Measurements from ENCODE around the gene GALNT10. TPM values are rescaled to one million over a fixed set of nuclear protein-coding genes. Genes with fewer than 3 reads are reported as not detected.
A peak's percentile ranks its signal among the peaks of the same experiment; 100 is the strongest.

The GALNT10 gene
- 56.3 and 78.9 TPM in 2 replicates for polyA plus RNA-seq (2012; rRNA removed)
- polyA plus RNA-seq (2012; cell fraction: cytosol; rRNA removed) = 45.8 and 54.1 TPM in 2 replicates
- polyA plus RNA-seq (2012; cell fraction: nucleus; rRNA removed) = 43.7 and 69.2 TPM in 2 replicates

DNA sequence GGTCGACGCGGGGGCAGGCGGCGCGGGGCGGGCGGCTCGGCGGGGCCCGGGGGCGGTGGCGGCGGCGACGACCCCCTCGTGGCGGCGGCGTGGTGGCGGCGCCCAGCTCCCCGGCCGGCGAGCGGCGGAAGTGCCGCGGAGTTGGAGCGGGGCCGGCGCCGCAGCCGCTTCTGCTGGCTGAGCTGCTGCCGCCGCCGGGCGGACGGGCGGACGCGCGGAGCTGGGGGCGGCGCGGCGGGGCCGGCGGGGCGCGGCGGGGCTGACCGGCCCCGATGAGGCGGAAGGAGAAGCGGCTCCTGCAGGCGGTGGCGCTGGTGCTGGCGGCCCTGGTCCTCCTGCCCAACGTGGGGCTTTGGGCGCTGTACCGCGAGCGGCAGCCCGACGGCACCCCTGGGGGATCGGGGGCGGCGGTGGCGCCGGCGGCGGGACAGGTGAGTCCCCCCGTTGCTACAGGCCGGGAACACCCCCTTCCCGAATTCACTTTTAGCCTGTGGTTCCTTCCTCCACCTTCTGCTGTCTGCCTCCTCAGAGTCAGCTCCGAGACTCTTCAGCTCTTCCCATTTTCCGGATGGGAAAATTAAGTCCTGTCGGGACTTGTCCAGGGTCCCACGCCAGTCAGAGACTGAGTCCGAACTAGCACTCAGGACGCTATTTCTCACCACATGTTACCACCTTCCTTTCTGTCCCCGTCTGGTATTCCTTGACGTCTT lies at the start of gene GALNT10:
Gene GALNT10 (plus strand): TSS at position 139 of the 710 bp plus-strand sequence. CDS start 134 bp downstream, at position 273.
- Histone ChIP-seq H3K4me1 (ENCODE audit: control insufficient read depth in 1 of 2, insufficient read depth in 2 of 2, low read depth in 1 of 2, low read length in 1 of 2) (peaks cover 17 to 34% of the 10 kb centered on the region in 2 experiments; a peak in 3 of 4 replicates), H3K27me3 (ENCODE audit: insufficient read depth) (no peaks in the 10 kb centered on the region), H3K36me3 (replicated peaks in 1 of 2; ENCODE audit: control insufficient read depth in 1 of 2, insufficient read depth in 2 of 2, low read length in 1 of 2) (peaks cover 0 to 8% of the 10 kb centered on the region in 2 experiments), H3K9me3 (no peaks in the 10 kb centered on the region), H3K9me2 (no peaks in the 10 kb centered on the region), H3K27ac (ENCODE audit: low read depth in 2 of 2, low read length in 1 of 2) (peak within 1 kb of the TSS; percentile 55 to 72), H3K4me3 (ENCODE audit: low read depth in 2 of 2, low read length in 1 of 2) (peak within 1 kb of the TSS; percentile 88 to 96), H3F3A (replicated peaks; ENCODE audit: insufficient read depth) (peaks cover 21% of the 10 kb centered on the region), H3K79me2 (ENCODE audit: insufficient read depth) (peaks cover 65% of the 10 kb centered on the region), H2AFZ (ENCODE audit: low read depth) (peak within 1 kb of the TSS; percentile 81), H3K9ac (peak within 1 kb of the TSS; percentile 75), H4K20me1 (ENCODE audit: insufficient read depth) (peaks cover 20% of the 10 kb centered on the region), H3K4me2 (peak within 1 kb of the TSS; percentile 90)
- 7% methylated on average over 9 of the region's 84 CpGs for WGBS (ENCODE audit: low lambda C conversion rate)
- CTCF ChIA-PET = interaction anchor here (0.6 to 4.6 kb wide), 21 partner anchors 8 to 449 kb away, joined by 3 to 55 read pairs (median 4); no protein-coding TSS in a partner anchor
- POLR2A ChIA-PET = interaction anchor here (1.0 to 1.3 kb wide), 3 partner anchors 10 to 214 kb away, joined by 4 to 6 read pairs (median 5); partner anchors contain the start of genes FAM114A2 and MFAP3
- TF ChIP-seq EP300 (IDR thresholded peaks at IDR 0.05; ENCODE audit: borderline replicate concordance in 1 of 2, low read depth in 1 of 2, low read length in 1 of 2) = no peak
- TF ChIP-seq TCF12 (IDR thresholded peaks at IDR 0.05) = no peak
- no peak for TF ChIP-seq RAD21 (IDR thresholded peaks at IDR 0.05; ENCODE audit: low read length)
- peak; percentile 93 for TF ChIP-seq TAF1 (IDR thresholded peaks at IDR 0.05; ENCODE audit: borderline replicate concordance, low read depth, low read length)
- TF ChIP-seq FOSL2 (IDR thresholded peaks at IDR 0.05; ENCODE audit: borderline replicate concordance, low read depth) = no peak; the same call in 1 of the 2 replicates
- TF ChIP-seq REST (IDR thresholded peaks at IDR 0.05; ENCODE audit: low read depth, low read length) = peak; percentile 60
- peak; percentile 52 for TF ChIP-seq ELF1 (IDR thresholded peaks at IDR 0.05)
- no peak for TF ChIP-seq IRF3 (IDR thresholded peaks at IDR 0.05; ENCODE audit: low read depth, low read length)
- TF ChIP-seq POLR2AphosphoS5 (IDR thresholded peaks at IDR 0.05; ENCODE audit: low read depth, low read length) = peak; percentile 21; the same call in 1 of the 2 replicates
- peak; percentile 95 for DNase-seq

GRCh38 chr5:154141745-154142221 lies 48.8 kb upstream of the GALNT10 start:
- Histone ChIP-seq H3F3A (replicated peaks; ENCODE audit: insufficient read depth) (no peaks in the 10 kb centered on the region), H4K20me1 (ENCODE audit: insufficient read depth) (no peaks in the 10 kb centered on the region), H3K27me3 (ENCODE audit: insufficient read depth) (no peaks in the 10 kb centered on the region), H2AFZ (ENCODE audit: low read depth) (no peak overlapping the region), H3K4me1 (ENCODE audit: control insufficient read depth in 1 of 2, insufficient read depth in 2 of 2, low read depth in 1 of 2, low read length in 1 of 2) (no peaks in the 10 kb centered on the region; a peak in 1 of 4 replicates), H3K4me2 (no peak overlapping the region), H3K9me3 (no peaks in the 10 kb centered on the region), H3K4me3 (ENCODE audit: low read depth in 2 of 2, low read length in 1 of 2) (no peak overlapping the region), H3K79me2 (ENCODE audit: insufficient read depth) (no peaks in the 10 kb centered on the region), H3K27ac (ENCODE audit: low read depth in 2 of 2, low read length in 1 of 2) (no peak overlapping the region), H3K9me2 (no peaks in the 10 kb centered on the region), H3K9ac (no peak overlapping the region), H3K36me3 (replicated peaks in 1 of 2; ENCODE audit: control insufficient read depth in 1 of 2, insufficient read depth in 2 of 2, low read length in 1 of 2) (no peaks in the 10 kb centered on the region)
- DNase-seq = no peak
- 67% methylated on average over 1 of the region's 1 CpG for WGBS (ENCODE audit: low lambda C conversion rate)
- TF ChIP-seq RFX5 (IDR thresholded peaks at IDR 0.05; ENCODE audit: low read length) (no peak), FOXJ3 (CRISPR knock-in tag; IDR thresholded peaks at IDR 0.05) (no peak)
- ChIA-PET CTCF (interaction anchor here (1.2 kb wide), 1 partner anchor 39 kb away, joined by 3 read pairs; no protein-coding TSS in a partner anchor), POLR2A (no interaction called here)
